Spleen (tissue), 11 donors: ENCODE results near the gene SLC30A1. TPM values are rescaled to one million over a fixed set of nuclear protein-coding genes. Genes with fewer than 3 reads are reported as not detected.
A peak's percentile ranks its signal among the peaks of the same experiment; 100 is the strongest.

Experiments used
- DNase-seq: peaks from one replicate; pipeline ENCODE4 v3.0.0-alpha.2; 2020
- H3K27ac ChIP-seq, 8 donors: fragments of 200-600 bp; sonication (generic) in 7 of 8; 1 replicate in 4 of 8; 2 replicates in 4 of 8; pipeline versions ENCODE4 v1.5.0 to v1.8.0; 2016 to 2021; ENCODE audit warnings: inconsistent platforms in 4 of 8, mild to moderate bottlenecking in 4 of 8, moderate library complexity in 1 of 8
- H3K27me3 ChIP-seq, 7 donors: fragments of 200-600 bp; sonication (generic) in 6 of 7; replicated peaks in 1 of 7; 1 replicate in 4 of 7; 2 replicates in 3 of 7; pipeline versions ENCODE4 v1.5.0 to v1.8.0; 2016 to 2021; ENCODE audit warnings: inconsistent platforms in 3 of 7, mild to moderate bottlenecking in 1 of 7
- H3K36me3 ChIP-seq, 6 donors: fragments of 200-600 bp; sonication (generic) in 5 of 6; 1 replicate in 4 of 6; 2 replicates in 2 of 6; pipeline versions ENCODE4 v1.5.0 to v1.8.0; 2016 to 2021; ENCODE audit warnings: inconsistent platforms in 2 of 6
- H3K4me1 ChIP-seq, 6 donors: fragments of 200-600 bp; sonication (generic) in 5 of 6; 1 replicate in 3 of 6; 2 replicates in 3 of 6; pipeline versions ENCODE4 v1.5.0 to v1.8.0; 2016 to 2021; ENCODE audit warnings: inconsistent platforms in 3 of 6
- H3K4me3 ChIP-seq, 8 donors: fragments of 200-600 bp; sonication (generic) in 7 of 8; 1 replicate in 4 of 8; 2 replicates in 4 of 8; pipeline versions ENCODE4 v1.5.0 to v1.8.0; 2016 to 2021; ENCODE audit warnings: inconsistent platforms in 4 of 8, mild to moderate bottlenecking in 4 of 8, moderate library complexity in 2 of 8
- H3K9me3 ChIP-seq, 8 donors: fragments of 200-600 bp; sonication (generic) in 7 of 8; 1 replicate in 4 of 8; 2 replicates in 4 of 8; pipeline versions ENCODE4 v1.5.0 to v1.8.0; 2016 to 2021; ENCODE audit warnings: inconsistent platforms in 4 of 8
- CTCF ChIP-seq, 11 experiments: fragments of 200-600 bp in 7 of 11; fragments of 450-650 bp in 4 of 11; sonication (generic) in 4 of 11; IDR thresholded peaks in 8 of 11; conservative IDR thresholded peaks in 3 of 11; 1 replicate in 7 of 11; 2 replicates in 4 of 11; pipeline versions ENCODE4 v1.4.0 to v1.8.0; 2016 to 2021; ENCODE audit warnings: antibody characterized with exemption in 11 of 11, inconsistent platforms in 4 of 11, mild to moderate bottlenecking in 1 of 11
- POLR2A ChIP-seq, 3 donors: fragments of 450-650 bp; IDR thresholded peaks; one replicate each; pipeline ENCODE4 v1.5.1; 2017; ENCODE audit warnings: antibody characterized with exemption in 3 of 3, mild to moderate bottlenecking in 1 of 3
- POLR2AphosphoS5 ChIP-seq, 3 donors: sonication (generic); formaldehyde crosslinking; IDR thresholded peaks; one replicate each; pipeline ENCODE4 v1.5.1; 2017; ENCODE audit warnings: antibody characterized with exemption in 3 of 3
- WGBS, 5 donors: extraction: QIAGEN DNeasy Blood & Tissue Kit in 3 of 5; methylation state at CpG; one replicate each; pipeline versions ENCODE4 v1.1.5 to v1.1.7; 2013 to 2018; 5-methylcytosine and 5-hydroxymethylcytosine counted together
- intact Hi-C: fragments of 100-400 bp; cut with DNase I; formaldehyde crosslinking; loops from one replicate; pipeline ENCODE4 v1.15.0; 2023; ENCODE audit warnings: low total_unique reads
- polyA plus RNA-seq, 3 donors: library from polyadenylated mRNA; stranded (reverse); fragments of 200-250 nt; gene quantifications; one replicate each; pipeline ENCODE4 v1.2.1, GENCODE V29; 2013
- total RNA-seq, 7 donors: library from RNA; depleted of rRNA in 3 of 7; stranded (reverse); fragments of >200 nt in 3 of 7; fragmentation: NEBNext Ultra II Directional in 4 of 7; extraction: Animal tissue kit (Norgen Biotek cat#: 25700) in 4 of 7; gene quantifications; one replicate each; pipeline versions ENCODE4 v1.1.0 to v1.2.1, GENCODE V29; 2016 to 2021
- donor health status: healthy with polysubstance abuse.
- donor health status: DM: no; HTN: no; CAD: no; lungs with moderate emphysema.
- donor health status: DM: no; HTN: no; CAD: no.
- donor health status: Bipolar disorder and iron deficiency.
- donor health status: healthy.
- donor health status: DM: no; HTN: no; CAD: no.
- donor health status: DM: yes; HTN: yes; CAD: no.

The SLC30A1 gene
- total and polyA plus RNA-seq, 10 donors = 3.0 to 38.5 (median 30.8) TPM

DNA sequence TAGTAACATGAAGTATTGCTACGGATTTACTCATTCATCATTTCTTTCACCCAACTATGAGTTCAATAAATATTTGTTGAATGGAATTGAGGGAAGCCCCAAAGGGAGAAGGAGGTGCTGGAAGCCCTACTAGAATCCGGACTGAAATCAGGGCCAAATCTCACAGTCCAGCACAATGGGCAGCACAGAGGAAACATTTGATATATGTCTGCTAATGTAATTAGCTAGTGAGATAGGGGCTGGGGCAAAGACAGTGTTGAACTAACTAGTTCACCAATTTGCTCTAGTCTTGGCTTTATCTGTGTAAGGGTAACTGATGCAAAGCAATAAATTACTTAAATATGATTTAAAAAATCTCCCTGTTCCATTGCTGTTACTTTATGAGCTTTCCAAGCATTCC lies 26.1 kb upstream of the SLC30A1 start:
- no peaks in the 10 kb centered on the region for H3K36me3 ChIP-seq
- no peaks in the 10 kb centered on the region for H3K9me3 ChIP-seq
- WGBS, 5 donors = 92 to 96% (median 96%) methylated on average over 2 of the region's 2 CpGs
- no peak for DNase-seq
- H3K4me3 ChIP-seq = peak overlapping the region in 1 of 8 donors; percentile 66
- H3K27ac ChIP-seq = no peak overlapping the region
- peaks cover 10 to 64% (median 36%) of the 10 kb centered on the region in 6 donors for H3K4me1 ChIP-seq
- H3K27me3 ChIP-seq = no peaks in the 10 kb centered on the region
- TF ChIP-seq CTCF (IDR thresholded peaks at IDR 0.05 in 8 of 11, conservative IDR thresholded peaks at IDR 0.05 in 3 of 11) (no peak), POLR2A (IDR thresholded peaks at IDR 0.05) (no peak), POLR2AphosphoS5 (IDR thresholded peaks at IDR 0.05) (no peak)
- intact Hi-C loops = no loop called here

DNA sequence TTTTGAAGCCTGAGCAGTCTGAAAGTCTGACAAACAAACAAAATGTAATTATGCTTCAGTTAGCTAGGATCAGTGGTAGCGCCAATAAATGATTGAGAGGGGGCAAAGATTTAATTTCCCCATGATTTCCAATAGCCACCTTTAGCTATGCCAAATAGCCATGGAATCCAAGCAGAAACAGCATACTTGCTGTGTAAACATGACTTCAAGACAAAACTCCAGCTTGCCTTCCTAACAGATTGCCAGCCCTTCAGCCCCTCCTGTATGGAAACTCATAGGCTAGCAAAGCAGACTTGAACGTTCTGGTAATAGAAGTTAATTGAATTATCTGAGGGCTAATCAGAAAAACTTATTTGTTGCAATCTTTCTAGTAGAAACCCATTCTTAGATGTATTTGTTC lies 25.6 kb upstream of the SLC30A1 start:
- Histone ChIP-seq H3K27me3 (no peaks in the 10 kb centered on the region), H3K4me1 (peaks cover 10 to 60% (median 36%) of the 10 kb centered on the region in 6 donors), H3K36me3 (no peaks in the 10 kb centered on the region), H3K27ac (no peak overlapping the region), H3K4me3 (no peak overlapping the region), H3K9me3 (no peaks in the 10 kb centered on the region)
- 90 to 94% (median 93%) methylated on average over 2 of the region's 2 CpGs for WGBS, 5 donors
- DNase-seq = no peak
- TF ChIP-seq CTCF (IDR thresholded peaks at IDR 0.05 in 8 of 11, conservative IDR thresholded peaks at IDR 0.05 in 3 of 11) (no peak), POLR2AphosphoS5 (IDR thresholded peaks at IDR 0.05) (no peak), POLR2A (IDR thresholded peaks at IDR 0.05) (no peak)
- intact Hi-C loops = no loop called here

- peaks cover 10 to 55% (median 33%) of the 10 kb centered on the region in 6 donors for H3K4me1 ChIP-seq
- DNase-seq = no peak
- 95 to 100% (median 96%) methylated on average over 1 of the region's 1 CpG for WGBS, 5 donors
- H3K4me3 ChIP-seq = no peak overlapping the region
- no peak for TF ChIP-seq POLR2A (IDR thresholded peaks at IDR 0.05)
- TF ChIP-seq POLR2AphosphoS5 (IDR thresholded peaks at IDR 0.05) = no peak
- TF ChIP-seq CTCF (IDR thresholded peaks at IDR 0.05 in 8 of 11, conservative IDR thresholded peaks at IDR 0.05 in 3 of 11) = no peak
- no peak overlapping the region for H3K27ac ChIP-seq
- intact Hi-C loops = no loop called here
- no peaks in the 10 kb centered on the region for H3K9me3 ChIP-seq
- H3K27me3 ChIP-seq = no peaks in the 10 kb centered on the region
- no peaks in the 10 kb centered on the region for H3K36me3 ChIP-seq
These were observed 24.8 kb upstream of the SLC30A1 start for GRCh38 chr1:211603713-211604112.

GRCh38 chr1:211603191-211603701 lies 24.3 kb upstream of the SLC30A1 start:
- no peaks in the 10 kb centered on the region for H3K36me3 ChIP-seq
- intact Hi-C loops = no loop called here
- H3K4me1 ChIP-seq = peaks cover 10 to 50% (median 33%) of the 10 kb centered on the region in 6 donors
- no peaks in the 10 kb centered on the region for H3K9me3 ChIP-seq
- no peak for DNase-seq
- 92 to 98% (median 94%) methylated on average over 3 of the region's 3 CpGs for WGBS, 5 donors
- H3K4me3 ChIP-seq = no peak overlapping the region
- TF ChIP-seq POLR2A (IDR thresholded peaks at IDR 0.05) (no peak), CTCF (IDR thresholded peaks at IDR 0.05 in 8 of 11, conservative IDR thresholded peaks at IDR 0.05 in 3 of 11) (no peak), POLR2AphosphoS5 (IDR thresholded peaks at IDR 0.05) (no peak)
- no peaks in the 10 kb centered on the region for H3K27me3 ChIP-seq
- no peak overlapping the region for H3K27ac ChIP-seq
